Astrocyte of the spinal cord (primary cell): Measurements from ENCODE around the gene RABGAP1L.
"Not testable (repeated sequence)": the region's sequence is repeated elsewhere in the genome, so short reads cannot be mapped to it uniquely, and the experiment has no call there.

Source experiments
- DNase-seq: peaks from one replicate; pipeline ENCODE4 v3.0.0; 2011; ENCODE audit warnings: low read depth, low spot score
- H3K4me3 ChIP-seq: 2 replicates; pipeline ENCODE4 v1.5.1; 2011; ENCODE audit warnings: low read depth, mild to moderate bottlenecking, low read length, moderate library complexity
- in situ Hi-C: cut with HindIII; loops from 2 replicates; pipeline ENCODE4 v1.10.0; 2017; ENCODE audit warnings: low sequenced_read_pairs
- TF ChIP-seq, protein P1 (sequence below): IDR thresholded peaks from 2 replicates; pipeline ENCODE4 v1.5.1; 2012; ENCODE audit warnings: low read depth, mild to moderate bottlenecking, low read length, inconsistent platforms

RABGAP1L gene

DNA sequence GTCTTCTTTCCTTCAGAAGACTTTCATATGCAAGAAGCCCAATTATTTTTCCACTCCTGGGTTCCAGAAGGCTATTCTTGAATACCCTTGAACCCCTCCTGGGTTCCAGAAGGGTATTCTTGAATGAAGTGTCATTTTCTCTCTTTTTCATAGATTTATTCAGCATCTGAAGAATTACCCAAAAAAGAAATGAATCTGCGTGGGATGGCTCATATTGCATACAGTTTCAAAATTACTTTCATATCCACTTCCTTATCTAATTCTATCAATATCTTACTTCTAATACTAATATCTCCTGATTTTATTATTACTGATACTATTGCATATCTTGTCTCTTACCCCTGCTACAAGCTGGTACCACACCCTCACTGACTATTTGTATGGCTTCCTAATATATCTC lies 22.6 kb upstream of the RABGAP1L start:
- H3K4me3 ChIP-seq: no peak overlapping the region
- in situ Hi-C loops: no loop called here
- no peak for DNase-seq
- TF ChIP-seq, protein P1, sequence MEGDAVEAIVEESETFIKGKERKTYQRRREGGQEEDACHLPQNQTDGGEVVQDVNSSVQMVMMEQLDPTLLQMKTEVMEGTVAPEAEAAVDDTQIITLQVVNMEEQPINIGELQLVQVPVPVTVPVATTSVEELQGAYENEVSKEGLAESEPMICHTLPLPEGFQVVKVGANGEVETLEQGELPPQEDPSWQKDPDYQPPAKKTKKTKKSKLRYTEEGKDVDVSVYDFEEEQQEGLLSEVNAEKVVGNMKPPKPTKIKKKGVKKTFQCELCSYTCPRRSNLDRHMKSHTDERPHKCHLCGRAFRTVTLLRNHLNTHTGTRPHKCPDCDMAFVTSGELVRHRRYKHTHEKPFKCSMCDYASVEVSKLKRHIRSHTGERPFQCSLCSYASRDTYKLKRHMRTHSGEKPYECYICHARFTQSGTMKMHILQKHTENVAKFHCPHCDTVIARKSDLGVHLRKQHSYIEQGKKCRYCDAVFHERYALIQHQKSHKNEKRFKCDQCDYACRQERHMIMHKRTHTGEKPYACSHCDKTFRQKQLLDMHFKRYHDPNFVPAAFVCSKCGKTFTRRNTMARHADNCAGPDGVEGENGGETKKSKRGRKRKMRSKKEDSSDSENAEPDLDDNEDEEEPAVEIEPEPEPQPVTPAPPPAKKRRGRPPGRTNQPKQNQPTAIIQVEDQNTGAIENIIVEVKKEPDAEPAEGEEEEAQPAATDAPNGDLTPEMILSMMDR: no peak

DNA sequence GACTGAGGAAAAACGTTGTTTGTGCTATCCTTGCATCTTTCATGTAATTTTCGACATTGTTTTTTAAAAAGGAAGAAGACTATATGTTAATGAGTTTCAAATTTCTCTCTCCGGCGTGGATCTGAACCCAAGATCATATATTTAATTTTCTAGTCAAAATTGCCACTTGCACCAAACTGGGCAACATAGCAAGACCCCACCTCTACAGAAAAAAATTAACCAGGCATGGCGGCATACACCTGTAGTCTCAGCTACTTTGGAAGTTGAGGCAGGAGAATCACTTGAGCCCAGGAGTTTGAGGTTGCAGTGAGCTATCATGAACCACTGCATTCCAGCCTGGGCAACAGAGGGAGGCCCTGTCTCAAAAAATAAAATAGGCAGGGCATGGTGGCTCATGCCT lies 16.5 kb upstream of the RABGAP1L start:
- no peak for DNase-seq
- TF ChIP-seq, protein P1: no peak
- no peak overlapping the region for H3K4me3 ChIP-seq
- in situ Hi-C loops: no loop called here

DNA sequence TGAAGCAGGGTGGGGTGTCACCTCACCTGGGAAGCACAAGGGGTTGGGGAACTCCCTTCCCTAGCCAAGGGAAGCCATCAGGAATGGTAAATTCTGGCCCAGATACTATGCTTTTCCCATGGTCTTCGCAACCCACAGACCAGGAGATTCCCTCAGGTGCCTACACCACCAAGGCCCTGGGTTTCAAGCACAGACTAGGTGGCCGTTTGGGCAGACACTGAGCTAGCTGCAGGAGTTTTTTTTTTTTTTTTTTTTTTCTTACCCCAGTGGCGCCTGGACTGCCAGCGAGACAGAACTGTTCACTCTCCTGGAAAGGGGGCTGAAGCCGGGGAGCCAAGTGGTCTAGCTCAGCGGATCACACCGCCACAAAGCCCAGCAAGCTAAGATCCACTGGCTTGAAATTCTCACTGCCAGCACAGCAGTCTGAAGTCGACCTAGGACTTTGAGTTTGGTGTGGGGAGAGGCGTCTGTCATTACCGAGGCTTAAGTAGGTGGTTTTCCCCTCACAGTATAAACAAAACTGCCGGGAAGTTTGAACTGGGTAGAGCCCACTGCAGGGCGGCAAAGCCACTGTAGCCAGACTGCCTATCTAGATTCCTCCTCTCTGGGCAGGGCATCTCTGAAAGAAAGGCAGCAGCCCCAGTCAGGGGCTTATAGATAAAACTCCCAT lies 15.5 kb upstream of the RABGAP1L start:
- H3K4me3 ChIP-seq, DNase-seq, in situ Hi-C loops: not testable (repeated sequence)

DNA sequence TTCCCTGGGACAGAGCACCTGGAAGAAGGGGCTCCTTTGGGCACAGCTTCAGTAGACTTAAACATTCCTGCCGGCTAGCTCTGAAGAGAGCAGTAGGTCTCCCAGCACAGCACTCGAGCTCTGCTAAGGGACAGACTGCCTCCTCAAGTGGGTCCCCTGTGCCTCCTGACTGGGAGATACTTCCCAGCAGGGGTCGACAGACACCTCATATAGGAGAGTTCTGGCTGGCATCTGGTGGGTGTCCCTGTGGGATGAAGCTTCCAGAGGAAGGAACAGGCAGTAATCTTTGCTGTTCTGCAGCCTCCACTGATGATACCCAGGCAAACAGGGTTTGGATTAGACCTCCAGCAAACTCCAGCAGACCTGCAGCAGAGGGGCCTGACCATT lies 14.9 kb upstream of the RABGAP1L start:
- H3K4me3 ChIP-seq, DNase-seq, in situ Hi-C loops: not testable (repeated sequence)

DNA sequence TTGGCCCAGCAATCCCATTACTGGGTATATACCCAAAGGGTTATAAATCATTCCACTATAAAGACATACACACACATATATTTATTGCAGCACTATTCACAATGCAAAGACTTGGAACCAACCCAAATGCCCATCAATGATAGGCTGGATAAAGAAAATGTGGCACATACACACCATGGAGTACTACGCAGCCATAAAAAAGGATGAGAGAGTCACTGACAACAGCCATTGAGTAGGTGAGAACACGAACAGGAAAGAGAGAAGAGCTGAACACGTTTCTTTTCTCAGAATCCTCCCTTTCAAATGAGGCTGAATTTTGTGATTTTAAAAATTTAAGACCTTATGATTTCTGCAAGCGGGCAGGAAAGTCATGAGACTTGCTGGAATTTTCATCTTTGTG lies 10.1 kb upstream of the RABGAP1L start:
- no peak for DNase-seq
- H3K4me3 ChIP-seq: no peak overlapping the region
- TF ChIP-seq, protein P1: no peak
- in situ Hi-C loops: no loop called here

DNA sequence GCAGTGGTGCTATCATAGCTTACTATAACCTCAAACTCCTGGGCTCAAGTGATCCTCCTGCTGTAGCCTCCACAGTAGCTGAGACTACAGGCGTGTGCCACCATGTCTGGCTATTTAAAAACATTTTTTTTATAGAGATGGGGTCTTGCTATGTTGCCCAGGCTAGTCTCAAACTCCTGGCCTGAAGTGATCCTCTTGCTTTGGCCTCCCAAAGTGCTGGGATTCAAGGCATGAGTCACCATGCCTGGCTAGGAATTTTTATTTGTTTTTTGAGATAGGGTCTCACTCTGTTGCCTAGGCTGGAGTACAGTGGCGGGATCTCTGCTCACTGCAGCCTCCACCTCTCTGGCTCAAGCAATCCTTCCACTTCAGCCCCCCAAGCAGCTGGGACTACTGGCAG lies 8.8 kb upstream of the RABGAP1L start:
- no peak for DNase-seq
- TF ChIP-seq, protein P1: no peak
- no peak overlapping the region for H3K4me3 ChIP-seq
- in situ Hi-C loops: no loop called here

DNA sequence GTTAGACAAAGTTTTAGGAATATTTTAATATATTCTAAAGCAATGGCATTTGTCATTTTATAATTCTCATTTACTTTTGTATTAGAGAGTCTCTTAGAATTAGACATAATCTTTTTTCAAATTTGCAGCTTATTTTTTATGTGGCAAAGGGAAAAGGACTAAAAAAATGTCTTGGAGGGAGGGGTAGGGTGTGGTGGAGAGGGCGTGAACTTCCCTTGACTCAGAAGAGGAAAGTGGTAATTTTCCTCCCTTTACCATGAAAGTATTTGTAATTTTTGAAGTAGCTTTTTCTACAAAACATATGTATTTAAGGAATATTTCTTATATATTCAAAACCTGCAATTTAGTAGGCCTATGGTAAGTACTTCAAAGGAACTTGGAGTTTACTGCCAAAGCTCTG lies 6.9 kb upstream of the RABGAP1L start:
- no peak for DNase-seq
- in situ Hi-C loops: no loop called here
- TF ChIP-seq, protein P1: no peak
- H3K4me3 ChIP-seq: no peak overlapping the region

DNA sequence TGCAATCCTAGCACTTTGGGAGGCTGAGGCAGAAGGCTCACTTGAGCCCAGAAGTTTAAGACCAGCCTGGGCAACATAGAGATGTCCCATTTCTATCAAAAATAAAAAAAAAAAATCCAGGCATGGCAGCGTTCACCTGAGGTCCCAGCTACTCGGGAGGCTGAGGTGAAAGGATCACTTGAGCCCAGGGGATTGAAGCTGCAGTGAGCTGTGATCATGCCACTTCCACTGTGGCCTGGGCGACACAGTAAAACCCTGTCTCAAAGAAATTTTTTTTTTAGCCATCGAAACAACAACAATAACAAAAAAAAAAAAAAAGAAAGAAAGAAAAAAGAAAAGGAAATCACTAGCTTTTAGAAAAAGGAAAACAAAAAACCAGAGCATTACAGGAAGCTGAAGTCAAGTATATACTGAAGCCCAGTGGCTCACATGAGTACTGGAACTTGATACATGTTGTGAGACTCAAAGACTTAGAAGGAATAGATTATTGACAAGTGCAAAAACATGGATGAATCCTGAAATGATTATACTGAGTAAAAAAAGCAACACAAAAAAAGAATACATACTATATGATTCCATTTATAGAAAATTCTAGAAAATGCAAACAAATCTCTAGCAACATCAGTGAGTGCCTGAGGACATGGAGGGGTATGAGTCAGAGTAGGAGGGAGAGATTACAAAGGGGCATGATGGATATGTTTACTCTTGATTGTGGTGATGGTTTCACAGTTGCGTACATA lies 6.1 kb upstream of the RABGAP1L start:
- TF ChIP-seq, protein P1: no peak
- DNase-seq: no peak
- in situ Hi-C loops: no loop called here
- H3K4me3 ChIP-seq: no peak overlapping the region
